GM18499 (cell line): ENCODE measurements around the gene BAIAP2.

Source experiments
- ATAC-seq: cut with Tn5 transposase; IDR thresholded peaks from one replicate; pipeline ENCODE4 v1.9.1; 2021; ENCODE audit warnings: moderate number of reproducible peaks; ENCODE audit not compliant: insufficient read depth, unreplicated experiment

Gene BAIAP2

GRCh38 chr17:81101614-81102306, 66.8 kb downstream of the BAIAP2 start:
- ATAC-seq, result no peak

GRCh38 chr17:81102352-81102751, 67.4 kb downstream of the BAIAP2 start:
- no peak for ATAC-seq

GRCh38 chr17:81102869-81103268, 67.9 kb downstream of the BAIAP2 start:
- ATAC-seq, result no peak

- ATAC-seq, result no peak
Measured at GRCh38 chr17:81103379-81103778, 68.4 kb downstream of the BAIAP2 start.

- no peak for ATAC-seq
Measured at GRCh38 chr17:81106716-81107115, 71.8 kb downstream of the BAIAP2 start.

GRCh38 chr17:81108220-81108619, 73.3 kb downstream of the BAIAP2 start:
- no peak for ATAC-seq

GRCh38 chr17:81109957-81110356, 75.0 kb downstream of the BAIAP2 start:
- no peak for ATAC-seq

- no peak for ATAC-seq
Measured at GRCh38 chr17:81110488-81111040, 75.6 kb downstream of the BAIAP2 start.

GRCh38 chr17:81111066-81111465, 76.1 kb downstream of the BAIAP2 start:
- ATAC-seq, result no peak

GRCh38 chr17:81112450-81112849, 77.5 kb downstream of the BAIAP2 start:
- ATAC-seq, result no peak

- ATAC-seq, result no peak
Measured at GRCh38 chr17:81113158-81113724, 78.3 kb downstream of the BAIAP2 start.

- ATAC-seq, result no peak
Measured at GRCh38 chr17:81114351-81115093, 79.6 kb downstream of the BAIAP2 start.

GRCh38 chr17:81115219-81115618, 80.3 kb downstream of the BAIAP2 start:
- ATAC-seq, result no peak

- ATAC-seq, result no peak
Measured at GRCh38 chr17:81115749-81116464, 81.0 kb downstream of the BAIAP2 start.

- ATAC-seq, result no peak
Measured at GRCh38 chr17:81116704-81117103, 81.8 kb downstream of the BAIAP2 start.

GRCh38 chr17:81117672-81118198, 82.8 kb downstream of the BAIAP2 start:
- no peak for ATAC-seq

GRCh38 chr17:81118308-81119221, 83.6 kb downstream of the BAIAP2 start:
- ATAC-seq, result no peak

- ATAC-seq, result no peak
Measured at GRCh38 chr17:81119223-81120148, 84.5 kb downstream of the BAIAP2 start.
